ENCODE measurements around the gene PPA1. TPM values are rescaled to one million over a fixed set of nuclear protein-coding genes. Genes with fewer than 3 reads are reported as not detected.
A peak's percentile ranks its signal among the peaks of the same experiment; 100 is the strongest.
"Not testable (repeated sequence)": the region's sequence is repeated elsewhere in the genome, so short reads cannot be mapped to it uniquely, and the experiment has no call there.

Gene PPA1
- total RNA-seq, 2 experiments from 2014 or later: 392 to 408 TPM

DNA sequence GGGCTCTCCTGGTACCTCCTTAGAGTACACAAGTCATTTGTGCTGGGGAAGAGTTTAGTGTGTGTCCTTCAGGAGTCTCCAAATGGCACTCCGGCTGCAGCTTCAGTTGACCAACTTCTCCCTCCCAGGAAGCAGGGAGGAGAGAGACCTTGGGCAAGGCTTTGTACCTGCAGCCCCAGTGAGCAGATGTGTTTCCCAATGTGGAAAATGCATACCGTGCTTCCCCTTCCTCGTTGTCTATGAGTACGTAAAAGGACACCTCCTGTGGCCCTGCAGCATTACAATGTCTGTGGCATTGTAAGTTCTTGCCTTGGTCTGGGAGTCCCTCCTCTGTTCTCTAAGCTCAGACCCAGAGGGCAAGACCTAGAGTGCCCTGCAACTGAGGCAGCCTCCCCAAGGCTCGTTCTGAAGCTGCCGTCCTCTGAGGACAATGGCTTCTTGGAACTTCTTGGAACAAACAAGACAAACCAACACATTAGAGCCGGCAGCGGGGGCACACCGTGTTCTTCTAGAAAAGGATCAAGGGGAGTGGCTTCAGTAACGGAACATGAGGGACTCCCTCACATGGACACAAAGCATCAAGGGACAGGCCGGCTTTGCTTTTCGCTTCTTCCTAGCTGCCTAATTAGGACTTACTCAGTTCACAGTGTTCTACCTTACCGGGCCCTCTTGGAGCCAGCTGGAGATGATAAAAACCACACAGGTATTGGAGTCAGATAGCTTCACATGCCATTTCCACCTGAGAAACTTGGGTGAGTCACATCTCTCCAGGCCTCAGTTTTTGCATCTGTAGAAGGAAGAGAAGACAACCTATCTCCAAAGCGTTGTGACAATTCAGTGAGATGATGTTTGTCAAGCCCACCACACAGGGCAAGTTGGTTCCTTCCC lies 20.9 kb upstream of the PPA1 start:
- H3K36me3 Mint-ChIP-seq (ENCODE audit: low read depth): no peaks in the 10 kb centered on the region
- CTCF ChIA-PET: interaction anchor here (1.5 to 2.0 kb wide), 3 partner anchors 13 to 22 kb away, joined by 5 to 9 read pairs (median 6); partner anchors contain the start of gene PPA1
- no peak overlapping the region for H3K4me3 Mint-ChIP-seq
- peaks cover 11% of the 10 kb centered on the region for H3K4me1 Mint-ChIP-seq (ENCODE audit: low read depth)
- no peaks in the 10 kb centered on the region for H3K9me3 Mint-ChIP-seq
- no peak overlapping the region for H3K27ac Mint-ChIP-seq
- DNase-seq: no peak
- H3K27me3 Mint-ChIP-seq (ENCODE audit: low read depth): peaks cover 32% of the 10 kb centered on the region
- intact Hi-C loops (cut with micrococcal nuclease): no loop called here

DNA sequence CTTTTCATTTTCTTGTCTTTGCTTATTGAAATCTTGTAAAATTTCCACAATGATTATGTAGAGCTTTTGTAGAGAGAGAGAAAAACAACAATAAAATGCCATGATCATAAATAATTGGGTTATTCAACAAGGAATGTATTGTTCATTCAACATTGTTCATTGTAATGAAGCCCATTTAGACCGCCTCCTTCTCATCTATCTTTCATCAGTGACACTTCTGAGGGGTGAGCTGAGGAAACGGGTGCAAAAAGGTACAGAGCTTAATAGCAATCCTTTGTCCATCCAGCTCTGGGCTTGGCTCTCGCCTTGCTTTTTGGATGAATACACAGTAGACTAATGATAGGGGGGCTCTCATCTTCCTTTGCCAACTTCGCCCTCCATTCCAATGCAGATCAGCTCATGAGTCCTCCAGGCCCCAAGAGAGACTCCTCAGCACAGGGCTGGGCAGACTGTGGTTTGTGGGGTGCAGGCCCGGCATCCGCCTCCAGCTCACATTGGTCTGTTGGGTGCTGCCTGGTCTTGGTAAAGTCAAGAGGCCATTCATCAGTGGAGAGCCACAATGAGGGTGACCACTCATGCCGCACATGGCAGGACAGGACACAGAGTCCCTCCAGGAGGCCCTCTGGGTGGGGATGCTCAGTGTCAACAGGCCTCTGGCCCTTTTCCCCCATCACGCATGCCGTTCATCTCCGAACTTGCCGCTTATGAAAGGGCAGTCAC lies 17.9 kb upstream of the PPA1 start:
- Mint-ChIP-seq H3K9me3 (no peaks in the 10 kb centered on the region), H3K36me3 (ENCODE audit: low read depth) (no peaks in the 10 kb centered on the region), H3K4me3 (no peak overlapping the region), H3K27ac (no peak overlapping the region), H3K4me1 (ENCODE audit: low read depth) (peaks cover 9% of the 10 kb centered on the region), H3K27me3 (ENCODE audit: low read depth) (peaks cover 20% of the 10 kb centered on the region)
- DNase-seq: no peak
- intact Hi-C loops (cut with micrococcal nuclease): no loop called here
- CTCF ChIA-PET: interaction anchor here (1.1 kb wide), 1 partner anchor 31 kb away, joined by 7 read pairs; no protein-coding TSS in a partner anchor

DNA sequence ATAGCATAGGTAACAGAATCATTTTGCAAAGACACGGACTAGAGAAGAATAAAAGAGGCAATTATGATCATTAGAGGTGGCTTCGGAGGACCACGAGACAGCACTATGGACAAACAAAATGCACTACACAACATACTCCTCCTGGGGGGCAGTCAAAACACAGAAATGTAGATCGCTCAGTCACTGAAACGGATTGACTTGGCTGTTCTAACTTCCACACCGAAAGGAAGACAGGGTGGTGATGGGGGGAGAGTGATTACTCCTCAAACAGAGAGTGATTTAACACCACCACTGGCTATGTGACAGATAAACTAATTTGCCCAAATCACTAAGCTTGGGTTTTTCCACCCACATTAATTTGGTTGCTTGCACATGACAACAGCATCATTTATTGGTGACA lies 14.1 kb upstream of the PPA1 start:
- CTCF ChIA-PET: no interaction called here
- Mint-ChIP-seq H3K36me3 (ENCODE audit: low read depth) (no peaks in the 10 kb centered on the region), H3K27ac (no peak overlapping the region), H3K4me3 (no peak overlapping the region), H3K4me1 (ENCODE audit: low read depth) (no peaks in the 10 kb centered on the region), H3K9me3 (no peaks in the 10 kb centered on the region), H3K27me3 (ENCODE audit: low read depth) (peaks cover 4% of the 10 kb centered on the region)
- no peak for DNase-seq
- intact Hi-C loops (cut with micrococcal nuclease): no loop called here

DNA sequence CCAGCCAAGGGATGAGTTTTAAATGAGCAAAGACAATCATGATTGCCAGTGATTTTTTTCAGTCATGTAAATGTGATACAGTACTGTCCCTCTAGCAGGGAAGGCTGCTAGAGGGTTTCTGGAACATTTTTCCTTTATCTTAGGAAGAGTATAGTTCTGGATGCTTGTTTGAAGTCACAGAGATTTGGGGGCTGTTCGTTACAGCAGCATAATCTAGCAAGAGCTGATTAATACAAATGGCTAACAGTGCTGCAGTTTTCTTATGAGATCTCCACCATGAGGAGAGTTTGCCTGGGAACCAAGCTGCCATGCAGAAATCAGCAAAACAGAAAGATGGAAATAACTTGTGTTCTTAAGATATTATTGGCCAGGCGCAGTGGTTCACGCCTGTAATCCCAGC lies 7.9 kb upstream of the PPA1 start:
- Mint-ChIP-seq H3K27me3 (ENCODE audit: low read depth) (peaks cover 2% of the 10 kb centered on the region), H3K4me3 (no peak overlapping the region), H3K36me3 (ENCODE audit: low read depth) (no peaks in the 10 kb centered on the region), H3K4me1 (ENCODE audit: low read depth) (peaks cover 8% of the 10 kb centered on the region), H3K9me3 (no peaks in the 10 kb centered on the region), H3K27ac (no peak overlapping the region)
- CTCF ChIA-PET: no interaction called here
- DNase-seq: no peak
- intact Hi-C loops (cut with micrococcal nuclease): no loop called here

DNA sequence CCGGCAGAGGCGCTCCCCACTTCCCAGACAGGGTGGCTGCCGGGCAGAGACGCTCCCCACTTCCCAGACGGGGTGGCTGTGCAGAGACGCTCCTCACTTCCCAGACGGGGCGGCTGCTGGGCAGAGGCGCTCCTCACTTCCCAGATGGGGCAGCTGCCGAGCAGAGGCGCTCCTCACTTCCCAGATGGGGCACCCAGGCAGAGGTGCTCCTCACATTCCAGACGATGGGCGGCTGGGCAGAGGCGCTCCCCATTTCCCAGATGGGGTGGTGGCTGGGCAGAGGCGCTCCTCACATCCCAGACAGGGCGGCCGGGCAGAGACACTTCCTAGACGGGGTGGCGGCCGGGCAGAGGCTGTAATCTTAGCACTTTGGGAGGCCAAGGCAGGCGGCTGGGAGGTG lies 6.8 kb upstream of the PPA1 start:
- H3K27me3 Mint-ChIP-seq (ENCODE audit: low read depth); H3K4me1 Mint-ChIP-seq (ENCODE audit: low read depth); H3K36me3 Mint-ChIP-seq (ENCODE audit: low read depth); DNase-seq; H3K9me3 Mint-ChIP-seq; intact Hi-C loops (cut with micrococcal nuclease); H3K4me3 Mint-ChIP-seq; CTCF ChIA-PET; H3K27ac Mint-ChIP-seq: not testable (repeated sequence)

DNA sequence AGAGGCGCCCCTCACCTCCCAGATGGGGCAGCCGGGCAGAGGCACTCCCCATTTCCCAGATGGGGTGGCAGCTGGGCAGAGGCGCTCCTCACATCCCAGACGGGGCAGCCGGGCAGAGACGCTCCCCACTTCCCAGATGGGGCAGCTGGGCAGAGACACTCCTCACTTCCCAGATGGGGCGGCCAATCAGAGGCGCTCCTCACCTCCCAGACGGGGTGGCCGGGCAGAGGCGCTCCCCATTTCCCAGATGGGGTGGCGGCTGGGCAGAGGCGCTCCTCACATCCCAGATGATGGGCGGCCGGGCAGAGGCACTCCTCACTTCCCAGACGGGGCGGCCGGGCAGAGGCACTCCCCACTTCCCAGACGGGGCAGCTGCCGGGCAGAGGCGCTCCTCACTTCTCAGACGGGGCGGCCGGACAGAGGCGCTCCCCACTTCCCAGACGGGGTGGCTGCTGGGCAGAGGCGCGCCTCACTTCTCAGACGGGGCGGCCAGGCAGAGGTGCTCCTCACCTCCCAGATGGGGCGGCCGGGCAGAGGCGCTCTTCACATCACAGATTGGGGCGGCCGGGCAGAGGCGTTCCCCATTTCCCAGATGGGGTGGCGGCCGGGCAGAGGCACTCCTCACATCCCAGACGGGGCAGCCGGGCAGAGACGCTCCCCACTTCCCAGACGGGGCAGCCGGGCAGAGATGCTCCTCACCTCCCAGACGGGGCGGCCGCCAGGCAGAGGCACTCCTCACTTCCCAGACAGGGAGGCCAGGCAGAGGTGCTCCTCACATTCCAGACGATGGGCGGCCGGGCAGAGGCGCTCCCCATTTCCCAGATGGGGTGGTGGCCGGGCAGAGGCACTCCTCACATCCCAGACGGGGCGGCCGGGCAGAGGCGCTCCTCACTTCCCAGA lies 6.1 kb upstream of the PPA1 start:
- peaks cover 14% of the 10 kb centered on the region for H3K4me1 Mint-ChIP-seq (ENCODE audit: low read depth)
- H3K36me3 Mint-ChIP-seq (ENCODE audit: low read depth); DNase-seq; H3K27ac Mint-ChIP-seq; H3K9me3 Mint-ChIP-seq; H3K27me3 Mint-ChIP-seq (ENCODE audit: low read depth); H3K4me3 Mint-ChIP-seq; CTCF ChIA-PET; intact Hi-C loops (cut with micrococcal nuclease): not testable (repeated sequence)

DNA sequence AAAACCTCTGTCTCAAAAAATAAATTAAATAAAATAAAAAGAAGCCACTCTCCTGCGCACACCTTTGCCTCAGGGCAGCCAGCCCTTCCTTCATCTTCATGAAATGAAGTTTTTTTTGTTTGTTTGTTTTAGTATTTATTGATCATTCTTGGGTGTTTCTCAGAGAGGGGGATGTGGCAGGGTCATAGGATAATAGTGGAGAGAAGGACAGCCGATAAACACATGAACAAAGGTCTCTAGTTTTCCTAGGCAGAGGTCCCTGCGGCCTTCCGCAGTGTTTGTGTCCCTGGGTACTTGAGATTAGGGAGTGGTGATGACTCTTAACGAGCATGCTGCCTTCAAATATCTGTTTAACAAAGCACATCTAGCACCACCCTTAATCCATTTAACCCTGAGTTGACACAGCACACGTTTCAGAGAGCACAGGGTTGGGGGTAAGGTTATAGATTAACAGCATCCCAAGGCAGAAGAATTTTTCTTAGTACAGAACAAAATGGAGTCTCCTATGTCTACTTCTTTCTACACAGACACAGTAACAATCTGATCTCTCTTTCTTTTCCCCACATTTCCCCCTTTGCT lies 4.8 kb upstream of the PPA1 start:
- CTCF ChIA-PET; H3K27ac Mint-ChIP-seq; H3K36me3 Mint-ChIP-seq (ENCODE audit: low read depth); H3K27me3 Mint-ChIP-seq (ENCODE audit: low read depth); H3K4me3 Mint-ChIP-seq; intact Hi-C loops (cut with micrococcal nuclease); DNase-seq; H3K9me3 Mint-ChIP-seq: not testable (repeated sequence)
- H3K4me1 Mint-ChIP-seq (ENCODE audit: low read depth): peaks cover 14% of the 10 kb centered on the region

DNA sequence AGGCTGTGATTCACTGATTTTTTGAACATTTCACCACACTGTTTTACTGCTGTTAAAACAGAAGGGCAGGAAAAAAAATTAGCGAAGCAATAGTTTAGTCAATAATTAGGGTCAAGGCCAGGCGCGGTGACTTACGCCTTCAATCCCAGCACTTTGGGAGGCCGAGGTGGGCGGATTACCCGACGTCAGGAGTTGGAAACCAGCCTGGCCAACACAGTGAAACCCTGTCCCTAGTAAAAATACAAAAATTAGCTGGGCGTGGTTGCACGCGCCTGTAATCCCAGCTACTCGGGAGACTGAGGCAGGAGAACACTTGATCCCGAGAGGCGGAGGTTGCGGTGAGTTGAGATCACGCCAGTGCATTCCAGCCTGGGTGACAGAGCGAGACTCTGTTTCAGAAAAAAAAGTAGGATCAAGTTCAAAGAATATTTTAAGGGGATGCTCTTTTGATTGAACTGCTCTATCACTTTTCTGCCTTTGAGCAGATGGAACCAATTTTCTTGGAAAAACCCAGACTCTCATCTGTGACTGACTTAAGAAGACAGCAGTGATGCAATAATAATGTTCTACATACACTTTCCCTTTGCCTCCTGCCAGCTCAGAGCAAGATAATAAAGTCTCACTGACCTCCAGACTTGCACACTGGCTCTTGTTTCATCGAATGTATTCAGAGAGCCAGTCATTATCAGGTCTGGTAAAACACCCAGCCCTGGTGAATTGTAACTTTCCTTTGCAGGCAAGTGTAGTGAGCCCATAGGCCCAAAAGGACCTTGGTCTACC lies 1.6 kb upstream of the PPA1 start:
- no peak for DNase-seq
- Mint-ChIP-seq H3K36me3 (ENCODE audit: low read depth) (peaks cover 12% of the 10 kb centered on the region), H3K9me3 (no peaks in the 10 kb centered on the region), H3K4me3 (peak overlapping the region; percentile 29), H3K27me3 (ENCODE audit: low read depth) (no peaks in the 10 kb centered on the region), H3K27ac (no peak overlapping the region), H3K4me1 (ENCODE audit: low read depth) (peaks cover 23% of the 10 kb centered on the region)
- CTCF ChIA-PET: interaction anchor here (0.7 to 3.5 kb wide), 2 partner anchors 13 to 129 kb away, joined by 3 to 33 read pairs; no protein-coding TSS in a partner anchor
- intact Hi-C loops (cut with micrococcal nuclease): loop anchor here (5.0 kb wide), 1 partner anchor 242 kb away; the partner anchor contains the start of gene PALD1

DNA sequence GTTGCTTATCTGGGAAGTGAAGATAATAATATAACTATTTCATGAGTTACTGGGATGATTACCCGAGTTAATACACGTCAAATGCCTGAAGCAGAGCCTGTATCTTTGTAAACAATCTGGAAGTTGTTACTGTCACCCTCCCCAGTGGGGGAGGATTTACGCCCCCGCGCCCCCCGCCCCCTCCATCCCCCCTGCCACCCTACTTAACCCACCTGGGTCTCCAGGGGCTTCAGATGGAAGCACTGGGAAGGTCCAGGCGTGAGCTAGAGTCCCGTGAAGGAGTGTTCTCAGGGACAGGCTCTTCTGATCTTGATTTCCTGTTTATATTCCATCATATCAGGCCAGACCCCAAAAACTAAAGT lies 691 bp upstream of the PPA1 start:
- intact Hi-C loops (cut with micrococcal nuclease): loop anchor here (1.0 to 5.0 kb wide), 7 partner anchors 39 to 243 kb away; partner anchors contain the start of genes EIF4EBP2, LRRC20, PALD1 and SAR1A
- Mint-ChIP-seq H3K27me3 (ENCODE audit: low read depth) (no peaks in the 10 kb centered on the region), H3K4me3 (peak overlapping the region; percentile 87), H3K9me3 (no peaks in the 10 kb centered on the region), H3K36me3 (ENCODE audit: low read depth) (peaks cover 15% of the 10 kb centered on the region), H3K27ac (peak overlapping the region; percentile 92), H3K4me1 (ENCODE audit: low read depth) (peaks cover 30% of the 10 kb centered on the region)
- no peak for DNase-seq
- CTCF ChIA-PET: interaction anchor here (3.5 kb wide), 1 partner anchor 12 kb away, joined by 33 read pairs; no protein-coding TSS in a partner anchor

DNA sequence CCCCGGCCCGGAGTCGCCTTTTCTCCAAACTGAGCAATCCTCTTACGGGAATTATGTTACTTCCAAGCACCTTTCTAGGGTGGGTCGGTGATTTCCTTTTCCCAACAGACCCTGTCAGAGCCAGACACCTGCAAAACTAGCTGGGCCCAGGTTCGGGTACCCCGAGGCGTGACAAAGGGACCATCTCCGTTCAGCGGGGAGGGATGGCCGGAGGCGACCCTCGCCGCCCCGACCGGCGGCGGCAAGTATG lies 445 bp downstream of the PPA1 start:
- peaks cover 18% of the 10 kb centered on the region for H3K36me3 Mint-ChIP-seq (ENCODE audit: low read depth)
- no peaks in the 10 kb centered on the region for H3K9me3 Mint-ChIP-seq
- no peak for DNase-seq
- H3K27ac Mint-ChIP-seq: peak overlapping the region; percentile 93
- CTCF ChIA-PET: interaction anchor here (1.0 to 3.5 kb wide), 6 partner anchors 9 to 274 kb away, joined by 3 to 33 read pairs (median 8); no protein-coding TSS in a partner anchor
- H3K4me1 Mint-ChIP-seq (ENCODE audit: low read depth): peaks cover 40% of the 10 kb centered on the region
- H3K27me3 Mint-ChIP-seq (ENCODE audit: low read depth): no peaks in the 10 kb centered on the region
- H3K4me3 Mint-ChIP-seq: peak overlapping the region; percentile 87
- intact Hi-C loops (cut with micrococcal nuclease): loop anchor here (1.0 to 5.0 kb wide), 8 partner anchors 41 to 346 kb away; partner anchors contain the start of genes EIF4EBP2, LRRC20, PALD1 and SAR1A
